ENCODE data around the gene PINLYP. TPM values are rescaled to one million over a fixed set of nuclear protein-coding genes. Genes with fewer than 3 reads are reported as not detected.

PINLYP gene
- total and polyA plus RNA-seq, 9 of the 15 experiments (the other 6 are each of a cell fraction or from before 2014, with no cell fraction given): 1.00 to 6.7 (median 2.2) TPM

DNA sequence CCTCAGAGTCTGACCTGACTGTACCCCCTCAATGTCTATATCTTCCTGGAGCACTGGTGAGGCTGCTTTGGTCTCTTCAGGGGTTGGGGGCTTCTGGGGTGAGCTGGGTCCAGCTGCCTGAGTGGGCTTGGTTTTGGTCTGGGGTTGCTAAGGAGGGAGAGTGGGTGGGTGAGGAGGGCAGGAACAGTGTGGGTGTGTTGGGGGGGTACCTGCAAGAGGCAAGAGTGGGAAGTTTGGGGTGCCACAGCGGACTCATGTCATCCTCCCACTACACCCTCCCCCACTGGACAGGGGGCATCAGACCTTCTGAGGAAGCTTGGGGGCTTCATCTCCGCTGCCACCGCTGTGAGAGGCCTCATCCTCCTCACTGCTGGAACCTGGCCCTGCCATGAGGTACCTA, 29.0 kb upstream of the PINLYP start:
- Histone ChIP-seq H3K9ac (ENCODE audit: insufficient read depth in 1 of 2, low read depth in 2 of 2, low read length in 2 of 2) (peak overlapping the region in 1 of 2 experiments; percentile 64; a peak in 1 of 4 replicates), H4K20me1 (replicated peaks; ENCODE audit: control insufficient read depth, insufficient read depth, low read length) (no peaks in the 10 kb centered on the region), H3K4me3 (no peak overlapping the region), H3K9me1 (ENCODE audit: control insufficient read depth, insufficient read depth, low read length) (no peaks in the 10 kb centered on the region), H3K4me2 (ENCODE audit: insufficient read depth, low read length) (no peak overlapping the region), H3K9me3 (replicated peaks; ENCODE audit: control insufficient read depth, insufficient read depth, low read depth, low read length) (no peaks in the 10 kb centered on the region), H2AFZ (ENCODE audit: low read depth, low read length) (no peak overlapping the region), H3K36me3 (ENCODE audit: control insufficient read depth, insufficient read depth, low read length) (peaks cover 55% of the 10 kb centered on the region; the same call in 2 of the 3 replicates), H3K4me1 (replicated peaks in 1 of 2; ENCODE audit: control insufficient read depth in 2 of 2, insufficient read depth in 2 of 2, low read length in 2 of 2) (no peaks in the 10 kb centered on the region; a peak in 1 of 5 replicates), H3K79me2 (ENCODE audit: control insufficient read depth, insufficient read depth, low read length) (no peaks in the 10 kb centered on the region), H3K27me3 (ENCODE audit: control insufficient read depth in 2 of 2, insufficient read depth in 2 of 2, low read length in 2 of 2) (no peaks in the 10 kb centered on the region), H3K27ac (ENCODE audit: extremely low read depth, low read depth, low read length) (no peak overlapping the region)
- 94% methylated on average over 3 of the region's 3 CpGs for WGBS (ENCODE audit: insufficient coverage, low coverage, missing lambda C conversion rate)
- POLR2A ChIA-PET: interaction anchor here (0.5 kb wide), 1 partner anchor 102 kb away, joined by 3 read pairs; no protein-coding TSS in a partner anchor
- ATAC-seq: no peak
- no peak for DNase-seq (ENCODE audit: extremely low read depth in 1 of 4, low spot score in 3 of 4)
- intact Hi-C loops (cut with micrococcal nuclease) (no loop called here), in situ Hi-C loops (cut with MboI) (no loop called here)
- FAIRE-seq: no peak
- no TSS peak for BruUV-seq (replicated peaks)
- CTCF ChIA-PET (ENCODE audit: low intra/inter-chr PET ratio): no interaction called here
- TF ChIP-seq, protein P1, sequence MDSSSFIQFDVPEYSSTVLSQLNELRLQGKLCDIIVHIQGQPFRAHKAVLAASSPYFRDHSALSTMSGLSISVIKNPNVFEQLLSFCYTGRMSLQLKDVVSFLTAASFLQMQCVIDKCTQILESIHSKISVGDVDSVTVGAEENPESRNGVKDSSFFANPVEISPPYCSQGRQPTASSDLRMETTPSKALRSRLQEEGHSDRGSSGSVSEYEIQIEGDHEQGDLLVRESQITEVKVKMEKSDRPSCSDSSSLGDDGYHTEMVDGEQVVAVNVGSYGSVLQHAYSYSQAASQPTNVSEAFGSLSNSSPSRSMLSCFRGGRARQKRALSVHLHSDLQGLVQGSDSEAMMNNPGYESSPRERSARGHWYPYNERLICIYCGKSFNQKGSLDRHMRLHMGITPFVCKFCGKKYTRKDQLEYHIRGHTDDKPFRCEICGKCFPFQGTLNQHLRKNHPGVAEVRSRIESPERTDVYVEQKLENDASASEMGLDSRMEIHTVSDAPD (CRISPR knock-in tag; IDR thresholded peaks at IDR 0.05): no peak
- TF ChIP-seq GTF2A2 (tag; IDR thresholded peaks at IDR 0.05) (no peak), HMG20A (CRISPR knock-in tag; conservative IDR thresholded peaks at IDR 0.05) (no peak), MITF (IDR thresholded peaks at IDR 0.05) (no peak), NFYB (IDR thresholded peaks at IDR 0.05; ENCODE audit: extremely low read depth, insufficient read length) (no peak), ZFP30 (CRISPR knock-in tag; IDR thresholded peaks at IDR 0.05; ENCODE audit: borderline replicate concordance) (no peak), MIER1 (IDR thresholded peaks at IDR 0.05; ENCODE audit: low read depth) (no peak), DDX20 (tag; IDR thresholded peaks at IDR 0.05; ENCODE audit: low read depth) (no peak), ZC3H11A (IDR thresholded peaks at IDR 0.05; ENCODE audit: low read depth, low read length) (no peak), ILF3 (IDR thresholded peaks at IDR 0.05; ENCODE audit: borderline replicate concordance) (no peak), PREB (CRISPR knock-in tag; IDR thresholded peaks at IDR 0.05) (no peak), ARID3B (CRISPR knock-in tag; IDR thresholded peaks at IDR 0.05; ENCODE audit: borderline replicate concordance) (no peak), FOSL1 (tag; conservative IDR thresholded peaks at IDR 0.05) (no peak), E2F6 (IDR thresholded peaks at IDR 0.05; ENCODE audit: borderline replicate concordance in 1 of 2, extremely low read depth in 1 of 2, insufficient read depth in 1 of 2, insufficient read length in 1 of 2, low read depth in 1 of 2, low read length in 1 of 2, poor library complexity in 1 of 2, severe bottlenecking in 1 of 2) (no peak), ZNF584 (CRISPR knock-in tag; IDR thresholded peaks at IDR 0.05; ENCODE audit: low read depth) (no peak)

Measured in K562 (cell line).